Measurements from ENCODE around the gene SMIM45.

The SMIM45 gene

GRCh38 chr22:41931701-41932269 is 20.2 kb upstream of the SMIM45 start (continued):
- TF ChIP-seq, protein P1, sequence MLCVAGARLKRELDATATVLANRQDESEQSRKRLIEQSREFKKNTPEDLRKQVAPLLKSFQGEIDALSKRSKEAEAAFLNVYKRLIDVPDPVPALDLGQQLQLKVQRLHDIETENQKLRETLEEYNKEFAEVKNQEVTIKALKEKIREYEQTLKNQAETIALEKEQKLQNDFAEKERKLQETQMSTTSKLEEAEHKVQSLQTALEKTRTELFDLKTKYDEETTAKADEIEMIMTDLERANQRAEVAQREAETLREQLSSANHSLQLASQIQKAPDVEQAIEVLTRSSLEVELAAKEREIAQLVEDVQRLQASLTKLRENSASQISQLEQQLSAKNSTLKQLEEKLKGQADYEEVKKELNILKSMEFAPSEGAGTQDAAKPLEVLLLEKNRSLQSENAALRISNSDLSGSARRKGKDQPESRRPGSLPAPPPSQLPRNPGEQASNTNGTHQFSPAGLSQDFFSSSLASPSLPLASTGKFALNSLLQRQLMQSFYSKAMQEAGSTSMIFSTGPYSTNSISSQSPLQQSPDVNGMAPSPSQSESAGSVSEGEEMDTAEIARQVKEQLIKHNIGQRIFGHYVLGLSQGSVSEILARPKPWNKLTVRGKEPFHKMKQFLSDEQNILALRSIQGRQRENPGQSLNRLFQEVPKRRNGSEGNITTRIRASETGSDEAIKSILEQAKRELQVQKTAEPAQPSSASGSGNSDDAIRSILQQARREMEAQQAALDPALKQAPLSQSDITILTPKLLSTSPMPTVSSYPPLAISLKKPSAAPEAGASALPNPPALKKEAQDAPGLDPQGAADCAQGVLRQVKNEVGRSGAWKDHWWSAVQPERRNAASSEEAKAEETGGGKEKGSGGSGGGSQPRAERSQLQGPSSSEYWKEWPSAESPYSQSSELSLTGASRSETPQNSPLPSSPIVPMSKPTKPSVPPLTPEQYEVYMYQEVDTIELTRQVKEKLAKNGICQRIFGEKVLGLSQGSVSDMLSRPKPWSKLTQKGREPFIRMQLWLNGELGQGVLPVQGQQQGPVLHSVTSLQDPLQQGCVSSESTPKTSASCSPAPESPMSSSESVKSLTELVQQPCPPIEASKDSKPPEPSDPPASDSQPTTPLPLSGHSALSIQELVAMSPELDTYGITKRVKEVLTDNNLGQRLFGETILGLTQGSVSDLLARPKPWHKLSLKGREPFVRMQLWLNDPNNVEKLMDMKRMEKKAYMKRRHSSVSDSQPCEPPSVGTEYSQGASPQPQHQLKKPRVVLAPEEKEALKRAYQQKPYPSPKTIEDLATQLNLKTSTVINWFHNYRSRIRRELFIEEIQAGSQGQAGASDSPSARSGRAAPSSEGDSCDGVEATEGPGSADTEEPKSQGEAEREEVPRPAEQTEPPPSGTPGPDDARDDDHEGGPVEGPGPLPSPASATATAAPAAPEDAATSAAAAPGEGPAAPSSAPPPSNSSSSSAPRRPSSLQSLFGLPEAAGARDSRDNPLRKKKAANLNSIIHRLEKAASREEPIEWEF (IDR thresholded peaks at IDR 0.05; ENCODE audit: insufficient replicate concordance, low read depth, low read length): peak; percentile 97
- TF ChIP-seq, protein P2, sequence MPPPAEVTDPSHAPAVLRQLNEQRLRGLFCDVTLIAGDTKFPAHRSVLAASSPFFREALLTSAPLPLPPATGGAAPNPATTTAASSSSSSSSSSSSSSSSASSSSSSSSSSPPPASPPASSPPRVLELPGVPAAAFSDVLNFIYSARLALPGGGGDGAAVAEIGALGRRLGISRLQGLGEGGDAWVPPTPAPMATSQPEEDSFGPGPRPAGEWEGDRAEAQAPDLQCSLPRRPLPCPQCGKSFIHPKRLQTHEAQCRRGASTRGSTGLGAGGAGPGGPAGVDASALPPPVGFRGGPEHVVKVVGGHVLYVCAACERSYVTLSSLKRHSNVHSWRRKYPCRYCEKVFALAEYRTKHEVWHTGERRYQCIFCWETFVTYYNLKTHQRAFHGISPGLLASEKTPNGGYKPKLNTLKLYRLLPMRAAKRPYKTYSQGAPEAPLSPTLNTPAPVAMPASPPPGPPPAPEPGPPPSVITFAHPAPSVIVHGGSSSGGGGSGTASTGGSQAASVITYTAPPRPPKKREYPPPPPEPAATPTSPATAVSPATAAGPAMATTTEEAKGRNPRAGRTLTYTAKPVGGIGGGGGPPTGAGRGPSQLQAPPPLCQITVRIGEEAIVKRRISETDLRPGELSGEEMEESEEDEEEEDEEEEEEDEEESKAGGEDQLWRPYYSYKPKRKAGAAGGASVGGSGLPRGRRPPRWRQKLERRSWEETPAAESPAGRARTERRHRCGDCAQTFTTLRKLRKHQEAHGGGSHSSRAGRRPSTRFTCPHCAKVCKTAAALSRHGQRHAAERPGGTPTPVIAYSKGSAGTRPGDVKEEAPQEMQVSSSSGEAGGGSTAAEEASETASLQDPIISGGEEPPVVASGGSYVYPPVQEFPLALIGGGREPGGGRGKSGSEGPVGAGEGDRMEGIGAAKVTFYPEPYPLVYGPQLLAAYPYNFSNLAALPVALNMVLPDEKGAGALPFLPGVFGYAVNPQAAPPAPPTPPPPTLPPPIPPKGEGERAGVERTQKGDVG (CRISPR knock-in tag; IDR thresholded peaks at IDR 0.05): no peak
- TF ChIP-seq JUND (IDR thresholded peaks at IDR 0.05; ENCODE audit: low read depth, low read length): no peak
- TF ChIP-seq YBX1 (IDR thresholded peaks at IDR 0.05): peak; percentile 98
- peak; percentile 60; the same call in 1 of the 2 replicates for TF ChIP-seq MXI1 (IDR thresholded peaks at IDR 0.05; ENCODE audit: low read depth, low read length)
- TF ChIP-seq, protein P3, sequence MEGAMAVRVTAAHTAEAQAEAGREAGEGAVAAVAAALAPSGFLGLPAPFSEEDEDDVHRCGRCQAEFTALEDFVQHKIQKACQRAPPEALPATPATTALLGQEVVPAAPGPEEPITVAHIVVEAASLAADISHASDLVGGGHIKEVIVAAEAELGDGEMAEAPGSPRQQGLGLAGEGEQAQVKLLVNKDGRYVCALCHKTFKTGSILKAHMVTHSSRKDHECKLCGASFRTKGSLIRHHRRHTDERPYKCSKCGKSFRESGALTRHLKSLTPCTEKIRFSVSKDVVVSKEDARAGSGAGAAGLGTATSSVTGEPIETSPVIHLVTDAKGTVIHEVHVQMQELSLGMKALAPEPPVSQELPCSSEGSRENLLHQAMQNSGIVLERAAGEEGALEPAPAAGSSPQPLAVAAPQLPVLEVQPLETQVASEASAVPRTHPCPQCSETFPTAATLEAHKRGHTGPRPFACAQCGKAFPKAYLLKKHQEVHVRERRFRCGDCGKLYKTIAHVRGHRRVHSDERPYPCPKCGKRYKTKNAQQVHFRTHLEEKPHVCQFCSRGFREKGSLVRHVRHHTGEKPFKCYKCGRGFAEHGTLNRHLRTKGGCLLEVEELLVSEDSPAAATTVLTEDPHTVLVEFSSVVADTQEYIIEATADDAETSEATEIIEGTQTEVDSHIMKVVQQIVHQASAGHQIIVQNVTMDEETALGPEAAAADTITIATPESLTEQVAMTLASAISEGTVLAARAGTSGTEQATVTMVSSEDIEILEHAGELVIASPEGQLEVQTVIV (IDR thresholded peaks at IDR 0.05; ENCODE audit: borderline replicate concordance, partially characterized antibody): no peak
- no peak for TF ChIP-seq SMARCA5 (IDR thresholded peaks at IDR 0.05)
- TF ChIP-seq, protein P4, sequence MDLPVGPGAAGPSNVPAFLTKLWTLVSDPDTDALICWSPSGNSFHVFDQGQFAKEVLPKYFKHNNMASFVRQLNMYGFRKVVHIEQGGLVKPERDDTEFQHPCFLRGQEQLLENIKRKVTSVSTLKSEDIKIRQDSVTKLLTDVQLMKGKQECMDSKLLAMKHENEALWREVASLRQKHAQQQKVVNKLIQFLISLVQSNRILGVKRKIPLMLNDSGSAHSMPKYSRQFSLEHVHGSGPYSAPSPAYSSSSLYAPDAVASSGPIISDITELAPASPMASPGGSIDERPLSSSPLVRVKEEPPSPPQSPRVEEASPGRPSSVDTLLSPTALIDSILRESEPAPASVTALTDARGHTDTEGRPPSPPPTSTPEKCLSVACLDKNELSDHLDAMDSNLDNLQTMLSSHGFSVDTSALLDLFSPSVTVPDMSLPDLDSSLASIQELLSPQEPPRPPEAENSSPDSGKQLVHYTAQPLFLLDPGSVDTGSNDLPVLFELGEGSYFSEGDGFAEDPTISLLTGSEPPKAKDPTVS (IDR thresholded peaks at IDR 0.05; ENCODE audit: low read depth, low read length): no peak
- TF ChIP-seq NFIC (IDR thresholded peaks at IDR 0.05; ENCODE audit: low read depth, low read length): no peak
- TF ChIP-seq NR2C1 (IDR thresholded peaks at IDR 0.05): no peak
- TF ChIP-seq WRNIP1 (IDR thresholded peaks at IDR 0.05; ENCODE audit: borderline replicate concordance, low read depth, low read length): 0 out of 2 replicates have a peak, but pooled peaks have one; percentile 65
- no peak for TF ChIP-seq MYC (IDR thresholded peaks at IDR 0.05; ENCODE audit: insufficient read depth, insufficient read length, insufficient replicate concordance, low read length, severe bottlenecking)
- no peak for TF ChIP-seq TBL1XR1 (IDR thresholded peaks at IDR 0.05; ENCODE audit: low read depth, low read length)
- TF ChIP-seq SREBF1 (IDR thresholded peaks at IDR 0.05; ENCODE audit: low read length): no peak
- TF ChIP-seq, protein P5, sequence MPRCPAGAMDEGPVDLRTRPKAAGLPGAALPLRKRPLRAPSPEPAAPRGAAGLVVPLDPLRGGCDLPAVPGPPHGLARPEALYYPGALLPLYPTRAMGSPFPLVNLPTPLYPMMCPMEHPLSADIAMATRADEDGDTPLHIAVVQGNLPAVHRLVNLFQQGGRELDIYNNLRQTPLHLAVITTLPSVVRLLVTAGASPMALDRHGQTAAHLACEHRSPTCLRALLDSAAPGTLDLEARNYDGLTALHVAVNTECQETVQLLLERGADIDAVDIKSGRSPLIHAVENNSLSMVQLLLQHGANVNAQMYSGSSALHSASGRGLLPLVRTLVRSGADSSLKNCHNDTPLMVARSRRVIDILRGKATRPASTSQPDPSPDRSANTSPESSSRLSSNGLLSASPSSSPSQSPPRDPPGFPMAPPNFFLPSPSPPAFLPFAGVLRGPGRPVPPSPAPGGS (IDR thresholded peaks at IDR 0.05; ENCODE audit: borderline replicate concordance, insufficient read depth, low read depth, low read length, poor library complexity, severe bottlenecking): peak; percentile 82
